Adrenal gland (tissue), 5 donors: ENCODE measurements around the gene TSPAN4.

Source experiments
- POLR2A ChIP-seq, 2 donors: fragments of 450-650 bp; IDR thresholded peaks; one replicate each; pipeline ENCODE4 v1.6.1; 2017; ENCODE audit warnings: antibody characterized with exemption in 2 of 2, mild to moderate bottlenecking in 2 of 2, moderate library complexity in 1 of 2
- TF ChIP-seq, protein P1 (sequence below), 6 experiments: fragments of 450-650 bp in 4 of 6; fragments of 200-600 bp in 2 of 6; sonication (generic) in 1 of 6; IDR thresholded peaks; 1 replicate in 5 of 6; 2 replicates in 1 of 6; pipeline versions ENCODE4 v1.5.1 to v1.8.0; 2016 to 2021; ENCODE audit warnings: antibody characterized with exemption in 6 of 6, mild to moderate bottlenecking in 2 of 6, moderate library complexity in 1 of 6
- donor health status: DM: no; HTN: no; CAD: no.

DNA sequence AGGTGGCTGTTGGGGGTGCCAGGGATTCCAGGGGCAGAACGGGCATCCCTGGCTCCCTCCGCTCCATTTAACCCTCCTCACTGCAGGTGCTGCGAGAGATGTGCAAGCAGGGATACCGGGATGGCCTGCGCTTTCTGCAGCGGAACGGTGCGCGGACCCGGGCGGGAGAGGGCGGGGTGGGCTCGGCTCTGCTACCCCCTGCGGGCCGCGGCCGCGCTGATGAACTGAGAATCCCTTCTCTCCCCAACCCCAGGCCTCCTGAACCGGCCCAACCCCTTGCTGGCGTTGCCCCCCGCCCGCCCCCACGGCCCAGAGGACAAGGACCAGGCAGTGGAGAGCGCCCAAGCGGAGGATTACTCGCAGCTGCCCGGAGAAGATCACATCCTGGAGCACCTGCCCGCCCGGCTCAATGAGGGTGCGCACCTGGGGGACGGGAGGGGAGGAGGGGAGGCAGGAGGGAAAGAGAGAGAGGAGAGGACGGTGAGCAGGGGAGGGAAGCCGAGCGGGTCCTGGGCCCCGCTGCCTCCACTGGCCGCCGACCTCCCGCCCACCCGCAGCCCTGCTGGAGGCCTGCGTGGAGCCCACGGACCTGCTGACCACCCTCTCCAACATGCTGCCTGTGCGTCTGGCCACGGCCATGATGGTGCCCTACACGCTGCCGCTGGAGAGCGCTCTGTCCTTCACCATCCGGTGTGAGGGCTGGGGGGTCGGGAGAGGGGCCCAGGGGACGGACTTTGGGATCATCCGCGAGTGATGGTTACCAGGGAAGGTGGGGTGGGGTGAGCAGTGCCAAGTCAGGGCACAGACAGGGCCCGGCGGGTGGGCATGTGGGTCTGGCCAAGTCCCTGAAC is 19.0 kb upstream of the TSPAN4 start:
- TF ChIP-seq, protein P1, sequence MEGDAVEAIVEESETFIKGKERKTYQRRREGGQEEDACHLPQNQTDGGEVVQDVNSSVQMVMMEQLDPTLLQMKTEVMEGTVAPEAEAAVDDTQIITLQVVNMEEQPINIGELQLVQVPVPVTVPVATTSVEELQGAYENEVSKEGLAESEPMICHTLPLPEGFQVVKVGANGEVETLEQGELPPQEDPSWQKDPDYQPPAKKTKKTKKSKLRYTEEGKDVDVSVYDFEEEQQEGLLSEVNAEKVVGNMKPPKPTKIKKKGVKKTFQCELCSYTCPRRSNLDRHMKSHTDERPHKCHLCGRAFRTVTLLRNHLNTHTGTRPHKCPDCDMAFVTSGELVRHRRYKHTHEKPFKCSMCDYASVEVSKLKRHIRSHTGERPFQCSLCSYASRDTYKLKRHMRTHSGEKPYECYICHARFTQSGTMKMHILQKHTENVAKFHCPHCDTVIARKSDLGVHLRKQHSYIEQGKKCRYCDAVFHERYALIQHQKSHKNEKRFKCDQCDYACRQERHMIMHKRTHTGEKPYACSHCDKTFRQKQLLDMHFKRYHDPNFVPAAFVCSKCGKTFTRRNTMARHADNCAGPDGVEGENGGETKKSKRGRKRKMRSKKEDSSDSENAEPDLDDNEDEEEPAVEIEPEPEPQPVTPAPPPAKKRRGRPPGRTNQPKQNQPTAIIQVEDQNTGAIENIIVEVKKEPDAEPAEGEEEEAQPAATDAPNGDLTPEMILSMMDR (IDR thresholded peaks at IDR 0.05): no peak
- no peak for TF ChIP-seq POLR2A (IDR thresholded peaks at IDR 0.05)
